D721Med (cell line): ENCODE measurements around the gene MPRIP.
A peak's percentile ranks its signal among the peaks of the same experiment; 100 is the strongest.

Source experiments
- DNase-seq: peaks from one replicate; pipeline ENCODE4 v3.0.0; 2011; ENCODE audit warnings: low spot score; ENCODE audit not compliant: insufficient read length
- FAIRE-seq: peaks from 2 replicates; lab custom pipeline; 2011; peaks lifted over from hg19 to GRCh38; lab: Jason Lieb, UNC
- TF ChIP-seq, protein P1 (sequence below): IDR thresholded peaks from 2 replicates; pipeline ENCODE4 v1.5.1; 2012; ENCODE audit warnings: mild to moderate bottlenecking, control low read depth; ENCODE audit not compliant: insufficient read depth; ENCODE audit errors: missing control alignments

Gene MPRIP

GRCh38 chr17:17143501-17143900 is 101.2 kb downstream of the MPRIP start:
- TF ChIP-seq, protein P1, sequence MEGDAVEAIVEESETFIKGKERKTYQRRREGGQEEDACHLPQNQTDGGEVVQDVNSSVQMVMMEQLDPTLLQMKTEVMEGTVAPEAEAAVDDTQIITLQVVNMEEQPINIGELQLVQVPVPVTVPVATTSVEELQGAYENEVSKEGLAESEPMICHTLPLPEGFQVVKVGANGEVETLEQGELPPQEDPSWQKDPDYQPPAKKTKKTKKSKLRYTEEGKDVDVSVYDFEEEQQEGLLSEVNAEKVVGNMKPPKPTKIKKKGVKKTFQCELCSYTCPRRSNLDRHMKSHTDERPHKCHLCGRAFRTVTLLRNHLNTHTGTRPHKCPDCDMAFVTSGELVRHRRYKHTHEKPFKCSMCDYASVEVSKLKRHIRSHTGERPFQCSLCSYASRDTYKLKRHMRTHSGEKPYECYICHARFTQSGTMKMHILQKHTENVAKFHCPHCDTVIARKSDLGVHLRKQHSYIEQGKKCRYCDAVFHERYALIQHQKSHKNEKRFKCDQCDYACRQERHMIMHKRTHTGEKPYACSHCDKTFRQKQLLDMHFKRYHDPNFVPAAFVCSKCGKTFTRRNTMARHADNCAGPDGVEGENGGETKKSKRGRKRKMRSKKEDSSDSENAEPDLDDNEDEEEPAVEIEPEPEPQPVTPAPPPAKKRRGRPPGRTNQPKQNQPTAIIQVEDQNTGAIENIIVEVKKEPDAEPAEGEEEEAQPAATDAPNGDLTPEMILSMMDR, result no peak
- no peak for DNase-seq
- FAIRE-seq, result no peak

DNA sequence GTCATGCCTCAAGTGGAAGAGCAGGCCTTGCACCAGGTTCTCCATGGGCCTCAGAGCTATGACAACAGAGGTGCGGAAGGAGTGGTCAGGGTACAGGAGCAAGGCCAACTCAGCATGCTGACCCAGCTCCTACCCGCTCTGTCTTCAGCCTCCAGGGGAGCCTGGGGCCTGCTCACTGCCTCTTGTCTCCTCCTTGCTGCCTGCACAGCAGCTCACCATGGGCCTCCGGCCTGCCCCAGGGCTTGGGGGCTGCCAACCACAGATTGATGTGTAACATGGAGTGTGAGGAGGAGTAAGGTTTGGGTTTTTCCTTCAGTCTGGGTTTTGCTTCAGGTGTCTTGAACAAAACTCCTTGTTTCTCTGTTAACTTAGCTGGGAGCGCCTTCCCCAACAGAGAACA is 101.8 kb downstream of the MPRIP start:
- FAIRE-seq, result no peak

GRCh38 chr17:17144916-17145665 is 102.8 kb downstream of the MPRIP start:
- TF ChIP-seq, protein P1, result no peak
- FAIRE-seq (no peak), DNase-seq (no peak)

More for the DNA sequence above, 101.8 kb downstream of the MPRIP start:
- TF ChIP-seq, protein P1, result no peak
- DNase-seq, result no peak

GRCh38 chr17:17146786-17147406 is 104.6 kb downstream of the MPRIP start:
- DNase-seq (no peak), FAIRE-seq (no peak)
- TF ChIP-seq, protein P1, result peak; percentile 20

DNA sequence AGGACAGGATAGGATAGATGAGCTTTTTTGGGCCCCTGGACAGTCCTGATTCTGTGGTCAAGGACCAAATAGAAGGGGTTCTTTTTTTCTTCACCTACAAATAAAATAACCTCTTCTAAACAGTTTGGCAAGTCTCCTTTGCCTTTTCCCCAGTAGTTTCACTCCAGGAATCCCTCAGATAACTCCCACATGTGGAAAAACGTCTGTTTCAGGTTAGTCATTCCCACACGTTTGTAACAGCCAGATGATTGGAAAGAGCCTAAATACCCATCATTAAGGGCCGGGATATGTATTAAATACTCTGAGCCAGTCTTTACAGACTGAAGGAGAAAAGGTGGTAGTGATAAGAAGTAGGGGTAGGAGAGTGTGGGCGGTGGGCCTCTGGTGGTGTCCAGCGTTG is 105.6 kb downstream of the MPRIP start:
- DNase-seq (no peak), FAIRE-seq (no peak)
- TF ChIP-seq, protein P1, result no peak

GRCh38 chr17:17149520-17150447 is 107.5 kb downstream of the MPRIP start:
- TF ChIP-seq, protein P1, result no peak
- FAIRE-seq (no peak), DNase-seq (no peak)
